DOHH2 (cell line): ENCODE results near the gene RIPOR3.

Source experiments
- EZH2phosphoT487 ChIP-seq: fragments of 200-600 bp; sonication (generic); IDR thresholded peaks from 2 replicates; pipeline ENCODE4 v1.6.1; 2017; ENCODE audit warnings: borderline replicate concordance, mild to moderate bottlenecking, antibody characterized with exemption, low read length, moderate library complexity, mixed read lengths
- TF ChIP-seq, protein P1 (sequence below): fragments of 200-600 bp; sonication (generic); IDR thresholded peaks from one replicate; pipeline ENCODE4 v1.5.1; 2014; ENCODE audit warnings: antibody characterized with exemption, mild to moderate bottlenecking, low read depth, low read length; ENCODE audit not compliant: poor library complexity, severe bottlenecking

DNA sequence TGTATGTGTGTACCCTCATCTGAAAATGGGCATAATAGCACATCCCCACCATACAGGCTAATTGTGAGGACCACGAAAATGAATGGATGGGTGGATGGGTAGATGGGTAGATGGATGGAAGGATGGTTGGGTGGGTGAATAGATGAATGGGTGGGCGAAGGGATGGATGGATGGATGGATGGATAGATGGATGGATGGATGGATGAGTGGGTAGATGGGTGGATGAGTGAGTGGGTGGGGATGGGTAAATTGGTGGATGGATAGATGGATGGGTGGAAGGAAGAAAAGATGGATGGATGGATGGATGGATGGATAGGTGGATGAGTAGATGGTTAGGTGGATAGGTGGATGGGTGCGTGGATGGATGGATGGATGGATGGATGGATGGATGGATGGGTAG is 19.7 kb downstream of the RIPOR3 start:
- TF ChIP-seq, protein P1, sequence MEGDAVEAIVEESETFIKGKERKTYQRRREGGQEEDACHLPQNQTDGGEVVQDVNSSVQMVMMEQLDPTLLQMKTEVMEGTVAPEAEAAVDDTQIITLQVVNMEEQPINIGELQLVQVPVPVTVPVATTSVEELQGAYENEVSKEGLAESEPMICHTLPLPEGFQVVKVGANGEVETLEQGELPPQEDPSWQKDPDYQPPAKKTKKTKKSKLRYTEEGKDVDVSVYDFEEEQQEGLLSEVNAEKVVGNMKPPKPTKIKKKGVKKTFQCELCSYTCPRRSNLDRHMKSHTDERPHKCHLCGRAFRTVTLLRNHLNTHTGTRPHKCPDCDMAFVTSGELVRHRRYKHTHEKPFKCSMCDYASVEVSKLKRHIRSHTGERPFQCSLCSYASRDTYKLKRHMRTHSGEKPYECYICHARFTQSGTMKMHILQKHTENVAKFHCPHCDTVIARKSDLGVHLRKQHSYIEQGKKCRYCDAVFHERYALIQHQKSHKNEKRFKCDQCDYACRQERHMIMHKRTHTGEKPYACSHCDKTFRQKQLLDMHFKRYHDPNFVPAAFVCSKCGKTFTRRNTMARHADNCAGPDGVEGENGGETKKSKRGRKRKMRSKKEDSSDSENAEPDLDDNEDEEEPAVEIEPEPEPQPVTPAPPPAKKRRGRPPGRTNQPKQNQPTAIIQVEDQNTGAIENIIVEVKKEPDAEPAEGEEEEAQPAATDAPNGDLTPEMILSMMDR, result no peak
- TF ChIP-seq EZH2phosphoT487, result no peak
